IMR-90 (cell line): ENCODE data around the gene GFOD2.

Experiments
- BHLHE40 ChIP-seq: fragments of 150-350 bp; IDR thresholded peaks from 2 replicates; pipeline ENCODE4 v1.6.1; 2016; ENCODE audit warnings: mild to moderate bottlenecking, low read depth, low read length
- FOS ChIP-seq: fragments of 150-350 bp; IDR thresholded peaks from 2 replicates; pipeline ENCODE4 v1.6.1; 2016; ENCODE audit warnings: low read depth, low read length
- MAFK ChIP-seq: IDR thresholded peaks from 2 replicates; pipeline ENCODE4 v1.6.1; 2012; ENCODE audit warnings: low read depth, low read length, improper control_type of control experiment
- RAD21 ChIP-seq: IDR thresholded peaks from 2 replicates; pipeline ENCODE4 v1.6.1; 2012; ENCODE audit warnings: low read length, improper control_type of control experiment
- USF2 ChIP-seq: fragments of 150-350 bp; IDR thresholded peaks from 2 replicates; pipeline ENCODE4 v1.6.1; 2017; ENCODE audit warnings: mild to moderate bottlenecking, antibody characterized with exemption, low read length, low read depth
- TF ChIP-seq, protein P1 (sequence below): conservative IDR thresholded peaks from 2 replicates; pipeline ENCODE4 v1.5.1; 2012; ENCODE audit warnings: mild to moderate bottlenecking, low read depth, low read length, improper control_type of control experiment

GRCh38 chr16:67663877-67664222 lies 55.3 kb downstream of the GFOD2 start:
- TF ChIP-seq, protein P1, sequence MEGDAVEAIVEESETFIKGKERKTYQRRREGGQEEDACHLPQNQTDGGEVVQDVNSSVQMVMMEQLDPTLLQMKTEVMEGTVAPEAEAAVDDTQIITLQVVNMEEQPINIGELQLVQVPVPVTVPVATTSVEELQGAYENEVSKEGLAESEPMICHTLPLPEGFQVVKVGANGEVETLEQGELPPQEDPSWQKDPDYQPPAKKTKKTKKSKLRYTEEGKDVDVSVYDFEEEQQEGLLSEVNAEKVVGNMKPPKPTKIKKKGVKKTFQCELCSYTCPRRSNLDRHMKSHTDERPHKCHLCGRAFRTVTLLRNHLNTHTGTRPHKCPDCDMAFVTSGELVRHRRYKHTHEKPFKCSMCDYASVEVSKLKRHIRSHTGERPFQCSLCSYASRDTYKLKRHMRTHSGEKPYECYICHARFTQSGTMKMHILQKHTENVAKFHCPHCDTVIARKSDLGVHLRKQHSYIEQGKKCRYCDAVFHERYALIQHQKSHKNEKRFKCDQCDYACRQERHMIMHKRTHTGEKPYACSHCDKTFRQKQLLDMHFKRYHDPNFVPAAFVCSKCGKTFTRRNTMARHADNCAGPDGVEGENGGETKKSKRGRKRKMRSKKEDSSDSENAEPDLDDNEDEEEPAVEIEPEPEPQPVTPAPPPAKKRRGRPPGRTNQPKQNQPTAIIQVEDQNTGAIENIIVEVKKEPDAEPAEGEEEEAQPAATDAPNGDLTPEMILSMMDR, result no peak
- TF ChIP-seq FOS (no peak), BHLHE40 (no peak), USF2 (no peak), MAFK (no peak), RAD21 (no peak)
